Hepatocyte (in vitro differentiated cells): Measurements from ENCODE around the gene CDK17.

ENCODE experiments used
- CTCF ChIP-seq: fragments of 200-600 bp; sonication (generic); IDR thresholded peaks from 2 replicates; pipeline ENCODE4 v1.5.1; 2016; ENCODE audit warnings: antibody characterized with exemption, mild to moderate bottlenecking; ENCODE audit not compliant: poor library complexity
- EZH2 ChIP-seq: fragments of 200-600 bp; sonication (generic); IDR thresholded peaks from 2 replicates; pipeline ENCODE4 v1.6.1; 2016; ENCODE audit warnings: antibody characterized with exemption, mild to moderate bottlenecking, borderline replicate concordance

DNA sequence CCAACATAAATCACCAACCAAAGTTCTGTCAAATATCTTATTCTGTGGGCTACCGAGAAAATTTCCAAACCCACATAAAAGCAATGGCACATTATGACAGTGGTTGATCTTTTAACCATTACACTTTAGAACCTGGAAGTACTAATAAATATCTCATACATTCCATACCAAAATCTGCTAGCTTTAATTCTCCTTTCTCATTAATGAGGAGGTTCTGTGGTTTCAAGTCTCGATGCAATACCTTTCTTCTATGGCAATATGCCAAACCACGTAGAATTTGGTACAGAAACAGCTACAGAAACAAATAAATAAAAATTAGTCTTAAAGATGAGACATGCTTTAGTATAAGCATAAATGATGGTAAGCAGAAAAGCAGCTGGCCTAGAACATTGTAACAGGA, 105.4 kb downstream of the CDK17 start:
- TF ChIP-seq EZH2 (no peak), CTCF (no peak)
